GM12878 (cell line): ENCODE data around the gene THAP5.

Source experiments
- BRCA1 ChIP-seq: IDR thresholded peaks from 2 replicates; pipeline ENCODE4 v1.6.1; 2011; ENCODE audit warnings: low read depth, low read length, improper control_type of control experiment
- CEBPB ChIP-seq, 2 experiments: fragments of 150-350 bp in 1 of 2; IDR thresholded peaks; 2 replicates each; pipeline ENCODE4 v1.6.1; 2012 to 2014; ENCODE audit warnings: low read depth in 2 of 2, low read length in 2 of 2, borderline replicate concordance in 1 of 2, inconsistent platforms in 1 of 2
- EZH2 ChIP-seq: IDR thresholded peaks from 2 replicates; pipeline ENCODE4 v1.6.1; 2012; ENCODE audit warnings: low read depth, mild to moderate bottlenecking, control low read depth, inconsistent platforms, low read length, borderline replicate concordance; ENCODE audit not compliant: control insufficient read depth
- HDGF ChIP-seq: fragments of 450-650 bp; IDR thresholded peaks from 2 replicates; pipeline ENCODE4 v1.6.1; 2016; ENCODE audit warnings: antibody characterized with exemption
- MXI1 ChIP-seq: fragments of 150-350 bp; IDR thresholded peaks from 2 replicates; pipeline ENCODE4 v1.6.1; 2011; ENCODE audit warnings: low read depth, mild to moderate bottlenecking, inconsistent platforms, low read length, improper control_type of control experiment
- MYC ChIP-seq: IDR thresholded peaks from 2 replicates; pipeline ENCODE4 v1.6.1; 2011; ENCODE audit warnings: mild to moderate bottlenecking, low read length, moderate library complexity, inconsistent platforms; ENCODE audit not compliant: insufficient read depth, insufficient replicate concordance, insufficient read length, severe bottlenecking
- POLR2A ChIP-seq: IDR thresholded peaks from 2 replicates; pipeline ENCODE4 v1.6.1; 2011; ENCODE audit warnings: low read depth, mild to moderate bottlenecking, low read length
- RAD21 ChIP-seq: IDR thresholded peaks from 2 replicates; pipeline ENCODE4 v1.6.1; 2011; ENCODE audit warnings: mild to moderate bottlenecking, low read depth, low read length, moderate library complexity; ENCODE audit not compliant: insufficient read depth
- SRF ChIP-seq, 2 experiments: IDR thresholded peaks; 2 replicates each; pipeline ENCODE4 v1.6.1; 2011; ENCODE audit warnings: low read depth in 2 of 2, low read length in 2 of 2, mild to moderate bottlenecking in 1 of 2, moderate library complexity in 1 of 2
- TF ChIP-seq, protein P1 (sequence below): IDR thresholded peaks from 2 replicates; pipeline ENCODE4 v1.6.1; 2011; ENCODE audit warnings: low read depth, low read length, improper control_type of control experiment, borderline replicate concordance
- TF ChIP-seq, protein P2 (sequence below), 3 experiments: IDR thresholded peaks in 2 of 3; conservative IDR thresholded peaks in 1 of 3; 2 replicates each; pipeline ENCODE4 v1.5.1; 2011; ENCODE audit warnings: low read depth in 3 of 3, low read length in 3 of 3, mild to moderate bottlenecking in 3 of 3, control low read depth in 2 of 3, moderate library complexity in 2 of 3, inconsistent platforms in 1 of 3, mixed read lengths in 1 of 3; ENCODE audit not compliant: control insufficient read depth in 2 of 3, insufficient read depth in 1 of 3; ENCODE audit errors: extremely low read depth in 1 of 3

DNA sequence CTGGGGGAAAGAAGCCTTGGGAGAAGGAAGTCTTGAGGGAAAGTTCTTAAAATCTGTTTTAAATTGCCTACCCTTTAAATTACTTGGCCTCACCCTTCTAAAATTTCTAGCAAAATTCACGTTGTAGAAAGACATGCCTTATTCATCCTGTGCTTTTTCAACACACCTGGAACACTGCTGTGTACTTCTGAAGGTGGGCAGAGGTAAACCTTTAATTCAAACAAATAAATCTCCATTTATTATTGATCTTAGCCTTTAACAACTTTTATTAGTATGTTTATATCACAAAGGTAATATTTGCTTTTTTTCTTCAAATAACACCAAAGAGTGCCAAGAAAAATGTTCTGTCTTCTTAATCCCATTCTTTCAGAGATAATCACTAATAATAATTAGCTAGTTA is 30.9 kb upstream of the THAP5 start:
- TF ChIP-seq BRCA1, result no peak
- no peak for TF ChIP-seq RAD21
- no peak for TF ChIP-seq HDGF
- TF ChIP-seq, protein P1, sequence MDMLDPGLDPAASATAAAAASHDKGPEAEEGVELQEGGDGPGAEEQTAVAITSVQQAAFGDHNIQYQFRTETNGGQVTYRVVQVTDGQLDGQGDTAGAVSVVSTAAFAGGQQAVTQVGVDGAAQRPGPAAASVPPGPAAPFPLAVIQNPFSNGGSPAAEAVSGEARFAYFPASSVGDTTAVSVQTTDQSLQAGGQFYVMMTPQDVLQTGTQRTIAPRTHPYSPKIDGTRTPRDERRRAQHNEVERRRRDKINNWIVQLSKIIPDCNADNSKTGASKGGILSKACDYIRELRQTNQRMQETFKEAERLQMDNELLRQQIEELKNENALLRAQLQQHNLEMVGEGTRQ, result no peak
- TF ChIP-seq, protein P2, sequence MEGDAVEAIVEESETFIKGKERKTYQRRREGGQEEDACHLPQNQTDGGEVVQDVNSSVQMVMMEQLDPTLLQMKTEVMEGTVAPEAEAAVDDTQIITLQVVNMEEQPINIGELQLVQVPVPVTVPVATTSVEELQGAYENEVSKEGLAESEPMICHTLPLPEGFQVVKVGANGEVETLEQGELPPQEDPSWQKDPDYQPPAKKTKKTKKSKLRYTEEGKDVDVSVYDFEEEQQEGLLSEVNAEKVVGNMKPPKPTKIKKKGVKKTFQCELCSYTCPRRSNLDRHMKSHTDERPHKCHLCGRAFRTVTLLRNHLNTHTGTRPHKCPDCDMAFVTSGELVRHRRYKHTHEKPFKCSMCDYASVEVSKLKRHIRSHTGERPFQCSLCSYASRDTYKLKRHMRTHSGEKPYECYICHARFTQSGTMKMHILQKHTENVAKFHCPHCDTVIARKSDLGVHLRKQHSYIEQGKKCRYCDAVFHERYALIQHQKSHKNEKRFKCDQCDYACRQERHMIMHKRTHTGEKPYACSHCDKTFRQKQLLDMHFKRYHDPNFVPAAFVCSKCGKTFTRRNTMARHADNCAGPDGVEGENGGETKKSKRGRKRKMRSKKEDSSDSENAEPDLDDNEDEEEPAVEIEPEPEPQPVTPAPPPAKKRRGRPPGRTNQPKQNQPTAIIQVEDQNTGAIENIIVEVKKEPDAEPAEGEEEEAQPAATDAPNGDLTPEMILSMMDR (IDR thresholded peaks at IDR 0.05 in 2 of 3, conservative IDR thresholded peaks at IDR 0.05 in 1 of 3; ENCODE audit: control insufficient read depth in 2 of 3, extremely low read depth in 1 of 3, insufficient read depth in 1 of 3, low read depth in 3 of 3, low read length in 3 of 3), result no peak
- no peak for TF ChIP-seq MXI1
- no peak for TF ChIP-seq SRF (IDR thresholded peaks at IDR 0.05; ENCODE audit: low read depth in 2 of 2, low read length in 2 of 2)
- TF ChIP-seq CEBPB (IDR thresholded peaks at IDR 0.05; ENCODE audit: borderline replicate concordance in 1 of 2, low read depth in 2 of 2, low read length in 2 of 2), result no peak
- TF ChIP-seq EZH2, result no peak
- TF ChIP-seq MYC, result no peak
- no peak for TF ChIP-seq POLR2A
